Endodermal cell (in vitro differentiated cells): ENCODE results near the gene ARTN. TPM values are rescaled to one million over a fixed set of nuclear protein-coding genes. Genes with fewer than 3 reads are reported as not detected.

Experiments used
- DNase-seq: peaks from one replicate; pipeline ENCODE4 v3.0.0-alpha.2; 2017
- H3K27ac ChIP-seq: 2 replicates; pipeline ENCODE4 v1.5.1; 2013; ENCODE audit warnings: mild to moderate bottlenecking, low read depth, low read length, moderate library complexity
- H3K27me3 ChIP-seq: 2 replicates; pipeline ENCODE4 v1.6.1; 2013; ENCODE audit warnings: mild to moderate bottlenecking, low read length, moderate library complexity; ENCODE audit not compliant: insufficient read depth, control insufficient read depth, poor library complexity, severe bottlenecking
- H3K36me3 ChIP-seq: 2 replicates; pipeline ENCODE4 v1.7.0; 2013; ENCODE audit warnings: mild to moderate bottlenecking, low read length, moderate library complexity; ENCODE audit not compliant: control insufficient read depth, insufficient read depth
- H3K4me1 ChIP-seq: one replicate; pipeline ENCODE4 v1.7.0; 2013; ENCODE audit warnings: low read length; ENCODE audit not compliant: control insufficient read depth, insufficient read depth
- H3K4me3 ChIP-seq: 2 replicates; pipeline ENCODE4 v1.5.1; 2013; ENCODE audit warnings: mild to moderate bottlenecking, low read length, moderate library complexity
- H3K9ac ChIP-seq: 2 replicates; pipeline ENCODE4 v1.6.1; 2013; ENCODE audit warnings: mild to moderate bottlenecking, low read length, moderate library complexity; ENCODE audit not compliant: poor library complexity, severe bottlenecking; ENCODE audit errors: extremely low read depth
- H3K9me3 ChIP-seq: 2 replicates; pipeline ENCODE4 v1.6.1; 2013; ENCODE audit warnings: mild to moderate bottlenecking, low read length, moderate library complexity; ENCODE audit not compliant: control insufficient read depth
- H3K27ac Mint-ChIP-seq: 2 replicates; pipeline ENCODE4 v1.8.0; 2020; ENCODE audit warnings: mixed read lengths
- H3K27me3 Mint-ChIP-seq: 2 replicates; pipeline ENCODE4 v1.8.0; 2021; ENCODE audit warnings: mild to moderate bottlenecking, mixed read lengths; ENCODE audit not compliant: insufficient read depth
- H3K36me3 Mint-ChIP-seq: 2 replicates; pipeline ENCODE4 v1.8.0; 2020; ENCODE audit warnings: low read depth, mixed read lengths
- H3K4me1 Mint-ChIP-seq: 2 replicates; pipeline ENCODE4 v1.8.0; 2020; ENCODE audit warnings: mixed read lengths
- H3K4me3 Mint-ChIP-seq: 2 replicates; pipeline ENCODE4 v1.8.0; 2020; ENCODE audit warnings: mild to moderate bottlenecking, moderate library complexity, mixed read lengths
- H3K9me3 Mint-ChIP-seq: 2 replicates; pipeline ENCODE4 v1.8.0; 2020; ENCODE audit warnings: mild to moderate bottlenecking, mixed read lengths
- CTCF ChIP-seq: fragments of 200-600 bp; sonication (generic); conservative IDR thresholded peaks from 2 replicates; pipeline ENCODE4 v1.5.0; 2021; ENCODE audit warnings: antibody characterized with exemption, mild to moderate bottlenecking
- WGBS, 2 experiments: methylation state at CpG; one replicate each; pipeline versions ENCODE4 v1.1.5 to v1.1.7; 2013; ENCODE audit warnings: missing lambda C conversion rate in 2 of 2, mixed read lengths in 1 of 2; ENCODE audit not compliant: insufficient coverage in 1 of 2, insufficient read length in 1 of 2; 5-methylcytosine and 5-hydroxymethylcytosine counted together
- total RNA-seq, 2 donors: library from RNA; stranded (reverse); fragmentation: NEBNext Ultra II Directional in 1 of 2; extraction: Animal tissue kit (Norgen Biotek cat#: 25700) in 1 of 2; gene quantifications; 2 replicates in 1 of 2; 3 replicates in 1 of 2; pipeline ENCODE4 v1.2.1, GENCODE V29; 2021

The ARTN gene
- total RNA-seq, 2 donors from 2014 or later = 3.3 to 4.4 TPM

GRCh38 chr1:43938383-43938782 is 4.8 kb downstream of the ARTN start:
- H3K9me3 Mint-ChIP-seq = no peaks in the 10 kb centered on the region
- 85 to 90% methylated on average over 6 to 10 of the region's 10 CpGs for WGBS, 2 experiments

GRCh38 chr1:43938892-43939587 is 5.4 kb downstream of the ARTN start:
- H3K27ac Mint-ChIP-seq = no peak overlapping the region
- H3K9me3 Mint-ChIP-seq = no peaks in the 10 kb centered on the region
- WGBS, 2 experiments = 57 to 70% methylated on average over 2 to 3 of the region's 3 CpGs
- Histone ChIP-seq H3K27ac (no peak overlapping the region), H3K27me3 (peaks cover 16% of the 10 kb centered on the region), H3K4me3 (no peak overlapping the region), H3K36me3 (no peaks in the 10 kb centered on the region), H3K4me1 (no peaks in the 10 kb centered on the region), H3K9me3 (no peaks in the 10 kb centered on the region), H3K9ac (no peak overlapping the region)
- peak; percentile 38 for TF ChIP-seq CTCF
- no peak overlapping the region for H3K4me3 Mint-ChIP-seq
- DNase-seq = no peak
- H3K36me3 Mint-ChIP-seq = no peaks in the 10 kb centered on the region
- H3K27me3 Mint-ChIP-seq = peaks cover 26% of the 10 kb centered on the region
- peaks cover 9% of the 10 kb centered on the region for H3K4me1 Mint-ChIP-seq

More at GRCh38 chr1:43938383-43938782, 4.8 kb downstream of the ARTN start:
- peaks cover 27% of the 10 kb centered on the region for H3K27me3 Mint-ChIP-seq
- peaks cover 9% of the 10 kb centered on the region for H3K4me1 Mint-ChIP-seq
- no peak overlapping the region for H3K4me3 ChIP-seq
- no peaks in the 10 kb centered on the region for H3K4me1 ChIP-seq
- no peaks in the 10 kb centered on the region for H3K36me3 Mint-ChIP-seq
- no peak overlapping the region for H3K9ac ChIP-seq
- no peak overlapping the region for H3K27ac Mint-ChIP-seq
- no peaks in the 10 kb centered on the region for H3K36me3 ChIP-seq
- no peak overlapping the region for H3K4me3 Mint-ChIP-seq
- no peak overlapping the region for H3K27ac ChIP-seq
- peaks cover 22% of the 10 kb centered on the region for H3K27me3 ChIP-seq
- no peak for TF ChIP-seq CTCF
- H3K9me3 ChIP-seq = no peaks in the 10 kb centered on the region
- DNase-seq = no peak

- Histone ChIP-seq H3K27ac (no peak overlapping the region), H3K27me3 (peaks cover 10% of the 10 kb centered on the region), H3K9me3 (no peaks in the 10 kb centered on the region), H3K4me3 (no peak overlapping the region), H3K36me3 (no peaks in the 10 kb centered on the region), H3K9ac (no peak overlapping the region), H3K4me1 (peaks cover 3% of the 10 kb centered on the region)
- no peak overlapping the region for H3K27ac Mint-ChIP-seq
- no peaks in the 10 kb centered on the region for H3K9me3 Mint-ChIP-seq
- DNase-seq = no peak
- no peaks in the 10 kb centered on the region for H3K36me3 Mint-ChIP-seq
- H3K4me3 Mint-ChIP-seq = no peak overlapping the region
- TF ChIP-seq CTCF = no peak
- whole genome bisulfite sequencing, 2 experiments = 87 to 100% methylated on average over 1 to 3 of the region's 3 CpGs
- peaks cover 25% of the 10 kb centered on the region for H3K27me3 Mint-ChIP-seq
- H3K4me1 Mint-ChIP-seq = peaks cover 7% of the 10 kb centered on the region
Observed at GRCh38 chr1:43942411-43942810, 8.8 kb downstream of the ARTN start.
